Measurements from ENCODE around the gene ACP6.

GRCh38 chr1:147717051-147717705 lies 46.9 kb upstream of the ACP6 start:
- TF ChIP-seq CTCF (IDR thresholded peaks at IDR 0.05; ENCODE audit: extremely low read depth in 1 of 2, insufficient read depth in 1 of 2, low read depth in 1 of 2, low read length in 2 of 2) (no peak), EZH2 (IDR thresholded peaks at IDR 0.05; ENCODE audit: borderline replicate concordance, low read depth, low read length, severe bottlenecking) (no peak), POLR2A (IDR thresholded peaks at IDR 0.05; ENCODE audit: low read depth, low read length) (no peak), MYC (IDR thresholded peaks at IDR 0.05; ENCODE audit: low read depth, low read length) (no peak), MAX (IDR thresholded peaks at IDR 0.05; ENCODE audit: insufficient read depth, insufficient read length) (no peak), JUN (IDR thresholded peaks at IDR 0.05; ENCODE audit: borderline replicate concordance, insufficient read depth, insufficient read length, low read depth) (no peak), POLR2AphosphoS5 (IDR thresholded peaks at IDR 0.05; ENCODE audit: insufficient read depth, low read depth, low read length) (no peak)
